ENCODE measurements around the gene ETV7.

ETV7 gene

GRCh38 chr6:36328600-36328999 is 58.9 kb downstream of the ETV7 start:
- H3F3A ChIP-seq (ENCODE audit: insufficient read depth): no peaks in the 10 kb centered on the region
- no peaks in the 10 kb centered on the region for H3K36me3 ChIP-seq (ENCODE audit: low read length)
- H2AFZ ChIP-seq (ENCODE audit: low read depth, low read length, severe bottlenecking): no peak overlapping the region
- H3K4me2 ChIP-seq (ENCODE audit: low read depth, low read length, poor library complexity, severe bottlenecking): no peak overlapping the region
- H3K9me3 ChIP-seq (ENCODE audit: insufficient read depth, low read length): no peaks in the 10 kb centered on the region
- H3K27ac ChIP-seq (ENCODE audit: low read depth, low read length): no peak overlapping the region
- no peaks in the 10 kb centered on the region for H4K20me1 ChIP-seq (ENCODE audit: low read depth, low read length)
- no peaks in the 10 kb centered on the region for H3K9me2 ChIP-seq (replicated peaks; ENCODE audit: insufficient read depth, low read length)
- H3K79me2 ChIP-seq (ENCODE audit: insufficient read depth, low read length): no peaks in the 10 kb centered on the region
- H3K4me3 ChIP-seq (ENCODE audit: insufficient read depth, low read length, poor library complexity, severe bottlenecking): no peak overlapping the region
- TF ChIP-seq CTCF (IDR thresholded peaks at IDR 0.05; ENCODE audit: insufficient read depth, low read length, poor library complexity, severe bottlenecking): no peak
- no peak for TF ChIP-seq EZH2phosphoT487 (conservative IDR thresholded peaks at IDR 0.05; ENCODE audit: low read length)
- no peaks in the 10 kb centered on the region for H3K27me3 ChIP-seq (ENCODE audit: low read length)
- H3K9ac ChIP-seq (ENCODE audit: low read length): no peak overlapping the region

- no peak overlapping the region for H3K4me3 ChIP-seq (ENCODE audit: insufficient read depth, low read length, poor library complexity, severe bottlenecking)
- H3K4me2 ChIP-seq (ENCODE audit: low read depth, low read length, poor library complexity, severe bottlenecking): no peak overlapping the region
These were observed 59.6 kb downstream of the ETV7 start for GRCh38 chr6:36327919-36328236.

GRCh38 chr6:36327226-36327918 is 60.1 kb downstream of the ETV7 start:
- no peaks in the 10 kb centered on the region for H3K79me2 ChIP-seq (ENCODE audit: insufficient read depth, low read length)
- no peak for TF ChIP-seq EZH2phosphoT487 (conservative IDR thresholded peaks at IDR 0.05; ENCODE audit: low read length)
- H3K9me3 ChIP-seq (ENCODE audit: insufficient read depth, low read length): no peaks in the 10 kb centered on the region
- H3K4me3 ChIP-seq (ENCODE audit: insufficient read depth, low read length, poor library complexity, severe bottlenecking): no peak overlapping the region
- no peak overlapping the region for H3K9ac ChIP-seq (ENCODE audit: low read length)
- H3F3A ChIP-seq (ENCODE audit: insufficient read depth): no peaks in the 10 kb centered on the region
- no peaks in the 10 kb centered on the region for H4K20me1 ChIP-seq (ENCODE audit: low read depth, low read length)
- no peak overlapping the region for H3K4me2 ChIP-seq (ENCODE audit: low read depth, low read length, poor library complexity, severe bottlenecking)
- no peaks in the 10 kb centered on the region for H3K9me2 ChIP-seq (replicated peaks; ENCODE audit: insufficient read depth, low read length)
- no peak overlapping the region for H2AFZ ChIP-seq (ENCODE audit: low read depth, low read length, severe bottlenecking)
- H3K27me3 ChIP-seq (ENCODE audit: low read length): no peaks in the 10 kb centered on the region
- H3K36me3 ChIP-seq (ENCODE audit: low read length): no peaks in the 10 kb centered on the region
- no peak overlapping the region for H3K27ac ChIP-seq (ENCODE audit: low read depth, low read length)

More at GRCh38 chr6:36327919-36328236, 59.6 kb downstream of the ETV7 start:
- Histone ChIP-seq H3F3A (ENCODE audit: insufficient read depth) (no peaks in the 10 kb centered on the region), H3K36me3 (ENCODE audit: low read length) (no peaks in the 10 kb centered on the region), H3K27me3 (ENCODE audit: low read length) (no peaks in the 10 kb centered on the region), H4K20me1 (ENCODE audit: low read depth, low read length) (no peaks in the 10 kb centered on the region), H3K9ac (ENCODE audit: low read length) (no peak overlapping the region), H2AFZ (ENCODE audit: low read depth, low read length, severe bottlenecking) (no peak overlapping the region), H3K9me3 (ENCODE audit: insufficient read depth, low read length) (no peaks in the 10 kb centered on the region), H3K27ac (ENCODE audit: low read depth, low read length) (no peak overlapping the region), H3K9me2 (replicated peaks; ENCODE audit: insufficient read depth, low read length) (no peaks in the 10 kb centered on the region), H3K79me2 (ENCODE audit: insufficient read depth, low read length) (no peaks in the 10 kb centered on the region)
- TF ChIP-seq EZH2phosphoT487 (conservative IDR thresholded peaks at IDR 0.05; ENCODE audit: low read length): no peak

GRCh38 chr6:36326356-36326995 is 61.0 kb downstream of the ETV7 start:
- H2AFZ ChIP-seq (ENCODE audit: low read depth, low read length, severe bottlenecking): no peak overlapping the region
- no peak overlapping the region for H3K9ac ChIP-seq (ENCODE audit: low read length)
- no peak overlapping the region for H3K4me2 ChIP-seq (ENCODE audit: low read depth, low read length, poor library complexity, severe bottlenecking)
- H3K4me3 ChIP-seq (ENCODE audit: insufficient read depth, low read length, poor library complexity, severe bottlenecking): no peak overlapping the region
- no peaks in the 10 kb centered on the region for H3K79me2 ChIP-seq (ENCODE audit: insufficient read depth, low read length)
- no peaks in the 10 kb centered on the region for H3K9me2 ChIP-seq (replicated peaks; ENCODE audit: insufficient read depth, low read length)
- no peaks in the 10 kb centered on the region for H3K27me3 ChIP-seq (ENCODE audit: low read length)
- H3K27ac ChIP-seq (ENCODE audit: low read depth, low read length): no peak overlapping the region
- no peaks in the 10 kb centered on the region for H4K20me1 ChIP-seq (ENCODE audit: low read depth, low read length)
- no peaks in the 10 kb centered on the region for H3K9me3 ChIP-seq (ENCODE audit: insufficient read depth, low read length)
- no peaks in the 10 kb centered on the region for H3F3A ChIP-seq (ENCODE audit: insufficient read depth)
- no peaks in the 10 kb centered on the region for H3K36me3 ChIP-seq (ENCODE audit: low read length)
- TF ChIP-seq EZH2phosphoT487 (conservative IDR thresholded peaks at IDR 0.05; ENCODE audit: low read length) (no peak), CTCF (IDR thresholded peaks at IDR 0.05; ENCODE audit: insufficient read depth, low read length, poor library complexity, severe bottlenecking) (no peak)

All from SU-DHL-6 (cell line).